Fibroblast of mammary gland (primary cell): ENCODE measurements around the gene DYNLRB1.

Experiments used
- DNase-seq: peaks from one replicate; pipeline ENCODE4 v3.0.0-alpha.2; 2010; ENCODE audit warnings: low read depth
- H3K4me3 ChIP-seq: 2 replicates; pipeline ENCODE4 v1.5.1; 2011; ENCODE audit warnings: low read depth, mild to moderate bottlenecking, low read length, moderate library complexity; ENCODE audit not compliant: control insufficient read depth
- CTCF ChIP-seq: conservative IDR thresholded peaks from 2 replicates; pipeline ENCODE4 v1.5.1; 2011; ENCODE audit warnings: low read depth, low read length, inconsistent platforms; ENCODE audit not compliant: control insufficient read depth, insufficient read depth

DYNLRB1 gene

GRCh38 chr20:34559311-34560140, 43.3 kb downstream of the DYNLRB1 start:
- no peak for DNase-seq
- TF ChIP-seq CTCF = no peak
- H3K4me3 ChIP-seq = peak overlapping the region; percentile 43

GRCh38 chr20:34560141-34560523, 43.9 kb downstream of the DYNLRB1 start:
- H3K4me3 ChIP-seq = no peak overlapping the region

GRCh38 chr20:34560614-34561013, 44.4 kb downstream of the DYNLRB1 start:
- DNase-seq = no peak
- no peak overlapping the region for H3K4me3 ChIP-seq
- no peak for TF ChIP-seq CTCF

More at GRCh38 chr20:34560141-34560523, 43.9 kb downstream of the DYNLRB1 start:
- no peak for DNase-seq
- no peak for TF ChIP-seq CTCF

- DNase-seq = no peak
- no peak overlapping the region for H3K4me3 ChIP-seq
- TF ChIP-seq CTCF = no peak
Measured at GRCh38 chr20:34561661-34562060, 45.4 kb downstream of the DYNLRB1 start.

- H3K4me3 ChIP-seq = no peak overlapping the region
- TF ChIP-seq CTCF = peak; percentile 42
- DNase-seq = peak; percentile 26
Measured at GRCh38 chr20:34562641-34563040, 46.4 kb downstream of the DYNLRB1 start.

- no peak overlapping the region for H3K4me3 ChIP-seq
- DNase-seq = no peak
- TF ChIP-seq CTCF = no peak
Measured at GRCh38 chr20:34564833-34565232, 48.6 kb downstream of the DYNLRB1 start.
